ENCODE data around the gene CAPZA1. TPM values are rescaled to one million over a fixed set of nuclear protein-coding genes. Genes with fewer than 3 reads are reported as not detected.

The CAPZA1 gene
- total RNA-seq, 1 donor = 299 TPM

DNA sequence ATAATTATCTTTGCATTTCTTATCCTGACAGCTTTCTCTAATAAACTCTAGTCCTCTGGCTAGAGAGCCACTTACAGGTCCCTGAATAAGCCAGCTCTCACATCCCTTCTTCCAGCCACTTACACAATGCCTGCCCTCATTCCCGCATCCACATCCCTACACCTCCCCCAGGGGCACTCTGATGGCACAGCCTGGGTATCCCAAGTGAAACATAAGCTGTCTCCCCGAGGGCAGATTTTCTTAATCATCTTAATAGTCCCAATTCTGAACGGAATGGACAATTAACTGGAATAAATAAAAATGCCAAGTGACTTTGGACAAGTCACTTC lies 82.4 kb downstream of the CAPZA1 start:
- H3K4me3 ChIP-seq (ENCODE audit: low read depth, low read length) = no peak overlapping the region
- TF ChIP-seq, protein P1, sequence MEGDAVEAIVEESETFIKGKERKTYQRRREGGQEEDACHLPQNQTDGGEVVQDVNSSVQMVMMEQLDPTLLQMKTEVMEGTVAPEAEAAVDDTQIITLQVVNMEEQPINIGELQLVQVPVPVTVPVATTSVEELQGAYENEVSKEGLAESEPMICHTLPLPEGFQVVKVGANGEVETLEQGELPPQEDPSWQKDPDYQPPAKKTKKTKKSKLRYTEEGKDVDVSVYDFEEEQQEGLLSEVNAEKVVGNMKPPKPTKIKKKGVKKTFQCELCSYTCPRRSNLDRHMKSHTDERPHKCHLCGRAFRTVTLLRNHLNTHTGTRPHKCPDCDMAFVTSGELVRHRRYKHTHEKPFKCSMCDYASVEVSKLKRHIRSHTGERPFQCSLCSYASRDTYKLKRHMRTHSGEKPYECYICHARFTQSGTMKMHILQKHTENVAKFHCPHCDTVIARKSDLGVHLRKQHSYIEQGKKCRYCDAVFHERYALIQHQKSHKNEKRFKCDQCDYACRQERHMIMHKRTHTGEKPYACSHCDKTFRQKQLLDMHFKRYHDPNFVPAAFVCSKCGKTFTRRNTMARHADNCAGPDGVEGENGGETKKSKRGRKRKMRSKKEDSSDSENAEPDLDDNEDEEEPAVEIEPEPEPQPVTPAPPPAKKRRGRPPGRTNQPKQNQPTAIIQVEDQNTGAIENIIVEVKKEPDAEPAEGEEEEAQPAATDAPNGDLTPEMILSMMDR (IDR thresholded peaks at IDR 0.05; ENCODE audit: insufficient read depth, low read depth, low read length) = no peak
- peak; percentile 5 for DNase-seq (ENCODE audit: low read depth)

- TF ChIP-seq, protein P1 (IDR thresholded peaks at IDR 0.05; ENCODE audit: insufficient read depth, low read depth, low read length) = no peak
- no peak for DNase-seq (ENCODE audit: low read depth)
- no peak overlapping the region for H3K4me3 ChIP-seq (ENCODE audit: low read depth, low read length)
These were observed 83.0 kb downstream of the CAPZA1 start for GRCh38 chr1:112702420-112703261.

DNA sequence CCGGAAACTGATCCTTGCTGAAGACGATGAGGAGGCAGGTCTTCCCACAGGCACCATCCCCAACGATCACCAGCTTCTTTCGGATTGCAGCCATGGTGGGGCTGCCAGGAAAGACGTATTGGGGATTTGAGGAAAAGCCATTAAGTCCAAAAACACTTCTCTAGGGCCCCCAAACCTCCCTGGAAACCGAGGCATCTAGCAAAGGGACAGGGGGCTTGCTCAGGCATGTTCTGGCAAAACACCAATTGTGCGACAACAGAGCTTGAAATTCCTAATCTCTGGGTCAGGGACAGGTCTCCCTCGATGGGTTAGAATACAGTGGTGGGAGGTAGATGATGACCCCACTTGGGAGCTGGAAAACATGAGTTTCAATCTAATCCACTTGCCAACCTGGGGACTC lies 84.1 kb downstream of the CAPZA1 start:
- TF ChIP-seq, protein P1 (IDR thresholded peaks at IDR 0.05; ENCODE audit: insufficient read depth, low read depth, low read length) = no peak
- no peak overlapping the region for H3K4me3 ChIP-seq (ENCODE audit: low read depth, low read length)
- no peak for DNase-seq (ENCODE audit: low read depth)

GRCh38 chr1:112704391-112704933 lies 84.8 kb downstream of the CAPZA1 start:
- TF ChIP-seq, protein P1 (IDR thresholded peaks at IDR 0.05; ENCODE audit: insufficient read depth, low read depth, low read length) = no peak
- DNase-seq (ENCODE audit: low read depth) = no peak
- peak overlapping the region; percentile 89 for H3K4me3 ChIP-seq (ENCODE audit: low read depth, low read length)

DNA sequence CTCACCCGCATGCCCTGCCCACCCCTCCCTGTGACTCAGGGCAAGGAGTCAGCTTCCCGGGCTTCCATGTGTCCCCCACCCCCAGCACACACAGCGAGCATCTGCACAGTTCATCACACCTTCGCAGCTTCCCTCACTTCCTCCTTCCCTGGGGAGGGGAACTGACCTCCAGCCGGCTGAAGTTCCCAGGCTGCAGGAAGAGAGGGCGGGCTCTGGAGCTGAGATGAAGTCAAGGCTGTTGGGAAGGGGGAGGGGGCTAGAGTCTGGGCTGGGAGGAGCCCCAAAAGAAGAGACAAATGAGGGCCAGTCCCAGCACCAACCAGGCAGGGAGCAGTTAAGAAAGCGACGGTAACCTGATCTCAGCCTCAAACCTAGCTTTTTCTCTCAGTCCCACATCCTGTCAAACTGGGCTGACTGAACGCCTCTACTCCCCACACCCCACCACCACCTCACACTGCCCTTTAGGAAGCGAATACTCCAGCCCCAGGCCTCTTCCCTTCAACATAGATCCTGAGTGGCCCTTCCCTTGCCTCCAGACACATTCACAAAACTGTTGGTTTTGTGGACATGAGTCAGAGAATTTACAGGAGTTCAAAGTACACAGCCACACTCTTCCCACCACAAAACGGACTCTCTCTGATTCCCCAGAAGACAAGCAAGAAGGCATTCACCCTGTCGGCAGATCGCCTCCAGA lies 85.4 kb downstream of the CAPZA1 start:
- peak overlapping the region; percentile 89 for H3K4me3 ChIP-seq (ENCODE audit: low read depth, low read length)
- TF ChIP-seq, protein P1 (IDR thresholded peaks at IDR 0.05; ENCODE audit: insufficient read depth, low read depth, low read length) = no peak
- peak; percentile 97 for DNase-seq (ENCODE audit: low read depth)

DNA sequence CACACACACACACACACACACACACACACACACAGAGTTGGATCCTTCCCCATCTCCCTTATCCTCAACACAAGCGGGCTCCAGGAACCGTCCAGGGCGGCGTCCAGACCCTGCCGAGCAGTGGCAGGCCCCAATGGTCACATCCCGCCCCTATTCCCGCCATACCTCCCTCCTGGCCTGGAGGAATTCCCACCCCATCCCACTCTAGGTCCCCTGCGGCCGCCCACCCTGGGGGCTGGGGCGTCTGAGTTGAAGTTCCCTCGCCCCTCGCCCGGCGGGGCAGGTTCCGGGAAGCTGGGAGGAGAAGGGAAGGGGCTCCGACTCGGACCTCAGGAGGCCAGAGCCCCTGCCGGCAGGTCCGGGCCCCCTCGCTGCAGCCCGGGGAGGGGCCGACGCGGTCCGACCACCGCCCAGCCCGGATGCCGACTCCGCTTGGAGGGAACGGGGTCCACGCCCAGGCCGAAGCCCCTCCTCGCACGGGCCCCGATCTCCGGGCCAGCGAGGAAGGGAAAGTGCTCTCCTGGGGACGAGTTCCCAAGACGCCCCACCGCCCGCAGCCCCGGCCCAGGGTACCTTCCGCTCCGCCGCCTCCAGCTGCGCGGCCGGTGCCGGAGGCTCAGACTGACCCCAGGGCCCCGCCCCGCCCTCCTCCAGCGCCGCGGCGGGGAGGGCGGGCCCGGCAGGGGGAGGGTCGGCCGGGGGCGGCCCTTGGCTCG lies 87.0 kb downstream of the CAPZA1 start, which contains the start of gene RHOC:
Gene RHOC (minus strand): TSS at position 623 of the 716 bp plus-strand sequence. CDS start 3,328 bp downstream, outside the sequence.
- DNase-seq (ENCODE audit: low read depth) = peak; percentile 67
- H3K4me3 ChIP-seq (ENCODE audit: low read depth, low read length) = peak within 1 kb of the TSS; percentile 89
- TF ChIP-seq, protein P1 (IDR thresholded peaks at IDR 0.05; ENCODE audit: insufficient read depth, low read depth, low read length) = no peak
